ENCODE data around the gene STK4.
"Not testable (repeated sequence)": the region's sequence is repeated elsewhere in the genome, so short reads cannot be mapped to it uniquely, and the experiment has no call there.

STK4 gene

DNA sequence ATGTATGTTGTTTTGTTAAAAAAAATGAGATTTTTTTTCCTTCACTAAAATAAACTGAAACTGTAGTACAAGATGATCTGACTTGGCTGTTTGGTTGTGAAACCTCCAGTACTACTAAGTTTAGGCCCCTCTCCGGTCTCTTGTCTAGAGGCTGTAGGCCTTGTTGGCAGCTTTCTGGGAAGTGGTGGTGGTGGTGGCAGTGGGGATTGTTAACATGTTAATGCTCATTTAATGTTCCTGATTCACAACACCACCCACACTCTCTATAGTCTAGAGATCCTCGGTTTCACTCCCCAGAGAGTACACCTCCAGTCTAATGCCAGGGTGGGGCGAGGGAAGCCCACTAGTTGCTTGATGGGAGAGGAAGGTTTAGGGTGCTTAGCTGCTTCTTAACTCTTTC lies 24.1 kb downstream of the STK4 start:
- DNase-seq: no peak

DNA sequence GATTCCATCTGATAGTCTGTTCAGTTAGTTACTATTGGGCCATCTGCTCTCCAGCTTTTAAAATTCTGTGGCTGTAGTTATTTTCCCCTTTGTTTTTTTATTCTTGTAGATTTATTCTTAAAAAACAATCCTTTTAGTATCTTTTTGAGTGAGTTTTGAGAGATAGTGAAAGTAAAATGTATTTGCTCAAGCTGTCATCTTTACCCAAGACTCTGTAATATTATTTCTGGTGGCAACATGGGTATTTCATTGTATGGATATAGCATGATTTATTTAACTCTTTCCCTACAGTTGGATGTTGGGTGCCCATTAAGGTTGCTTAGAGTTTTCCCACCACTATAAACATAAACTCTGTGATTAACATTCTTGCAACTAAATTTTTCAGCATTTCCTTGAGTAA lies 24.6 kb downstream of the STK4 start:
- DNase-seq: no peak

DNA sequence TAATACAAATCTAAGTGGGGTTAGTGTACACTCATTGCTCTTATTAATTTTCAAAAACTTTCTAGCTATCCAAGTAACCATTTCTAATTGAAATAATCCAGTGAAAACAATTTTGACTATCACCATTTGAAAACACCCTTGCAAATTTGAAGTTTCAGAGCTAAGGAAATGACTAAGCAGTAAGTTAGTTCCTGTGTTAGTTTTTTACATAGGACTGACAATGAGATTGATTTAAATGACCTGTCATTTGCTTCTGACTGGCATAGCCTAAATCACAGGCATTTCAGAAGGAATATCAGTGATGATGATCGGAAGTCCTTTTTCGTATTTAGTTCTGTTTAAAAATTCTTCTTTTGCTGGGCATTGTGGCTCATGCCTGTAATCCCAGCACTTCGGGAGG lies 27.0 kb downstream of the STK4 start:
- no peak for DNase-seq

DNA sequence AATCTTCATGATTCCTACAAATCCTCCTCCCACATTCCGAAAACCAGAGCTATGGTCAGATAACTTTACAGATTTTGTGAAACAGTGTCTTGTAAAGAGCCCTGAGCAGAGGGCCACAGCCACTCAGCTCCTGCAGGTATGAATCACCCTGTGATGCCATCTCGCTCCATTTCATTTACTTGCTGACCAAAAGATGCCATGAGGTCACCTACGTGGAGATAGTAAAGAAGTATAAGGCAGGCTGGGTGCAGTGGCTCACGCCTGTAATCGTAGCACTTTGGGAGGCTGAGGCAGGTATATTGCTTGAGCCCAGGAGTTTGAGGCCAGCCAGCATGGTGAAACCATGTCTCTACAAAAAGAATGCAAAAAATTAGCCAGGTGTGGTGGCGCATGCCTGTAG lies 30.9 kb downstream of the STK4 start:
- DNase-seq: no peak

DNA sequence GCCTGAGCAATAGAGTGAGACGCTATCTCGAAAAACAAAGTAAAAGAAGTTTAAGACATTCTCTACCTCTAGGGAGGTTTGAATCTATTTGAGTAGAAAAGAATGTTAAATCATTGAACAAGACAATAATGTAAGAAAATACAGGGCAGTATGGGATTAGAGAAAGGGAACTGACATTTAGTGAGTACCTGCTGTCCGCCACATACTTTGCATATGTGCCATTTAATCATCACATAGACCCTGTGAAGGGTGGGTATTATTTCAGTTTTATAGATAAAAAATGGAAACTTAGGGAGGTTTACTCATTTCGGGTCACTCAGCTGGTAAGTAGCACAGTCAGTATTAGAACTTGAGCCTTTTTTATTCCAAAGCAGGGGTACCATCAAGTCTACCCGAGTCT lies 31.4 kb downstream of the STK4 start:
- no peak for DNase-seq

DNA sequence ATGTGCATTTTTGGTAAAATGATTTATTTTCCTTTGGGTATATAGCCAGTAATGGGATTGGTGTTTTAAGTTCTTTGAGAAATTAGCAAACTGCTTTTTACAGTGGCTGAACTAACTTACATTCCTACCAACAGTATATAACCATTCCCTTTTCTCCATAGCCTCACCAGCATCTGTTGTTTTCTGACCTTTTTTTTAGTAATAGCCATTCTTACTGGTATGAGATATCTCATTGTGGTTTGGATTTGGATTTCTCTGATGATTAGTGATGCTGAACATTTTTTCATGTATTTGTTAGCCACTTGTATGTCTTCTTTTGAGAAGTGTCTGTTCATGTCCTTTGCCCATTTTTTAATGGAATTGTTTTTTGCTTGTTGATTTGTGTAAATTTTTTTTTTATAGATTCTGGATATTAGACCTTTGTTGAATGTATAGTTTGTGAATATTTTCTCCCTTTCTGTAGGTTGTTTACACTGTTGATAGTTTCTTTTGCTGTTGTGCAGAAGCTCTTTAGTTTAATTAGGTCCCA lies 42.3 kb downstream of the STK4 start:
- no peak for DNase-seq

DNA sequence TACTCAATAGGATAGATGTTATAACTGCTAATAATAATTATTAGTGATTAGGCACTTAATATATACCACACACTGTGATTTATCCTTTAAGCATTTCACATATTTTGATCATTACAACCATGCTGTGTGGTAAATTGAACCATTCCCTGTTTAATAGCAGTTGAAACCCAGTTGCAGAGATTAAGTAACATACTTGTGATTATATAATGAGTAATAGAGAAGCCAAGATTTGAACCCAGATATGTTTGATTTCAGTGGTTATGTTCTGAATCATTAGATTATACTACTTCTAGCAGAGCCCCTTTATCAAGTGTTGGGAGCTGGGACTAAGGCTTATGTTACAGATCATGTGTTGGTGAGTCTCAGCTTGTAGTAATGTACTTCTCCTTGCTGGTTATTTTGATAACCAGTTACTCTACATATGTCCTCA lies 44.1 kb downstream of the STK4 start:
- DNase-seq: peak; percentile 24

DNA sequence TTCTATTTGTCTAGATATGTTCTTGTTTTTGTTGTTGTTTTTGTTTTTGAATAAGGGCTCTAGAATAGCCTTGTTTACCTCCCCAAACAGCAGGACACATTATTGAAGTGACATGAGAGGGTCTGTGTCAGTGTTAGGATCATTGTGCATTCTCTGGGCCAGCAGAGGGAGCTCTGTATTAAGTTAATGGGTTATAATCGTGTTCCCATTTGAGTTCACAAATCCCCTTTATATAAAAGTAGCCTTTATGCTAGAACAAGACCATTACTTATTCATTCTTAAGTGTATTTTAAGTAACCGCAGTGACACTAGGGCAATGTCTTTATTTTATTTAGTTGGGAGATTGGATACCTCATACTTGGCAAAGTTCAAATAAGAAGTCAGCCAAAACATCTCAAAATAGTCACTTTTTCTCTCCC lies 44.8 kb downstream of the STK4 start:
- peak; percentile 33 for DNase-seq

DNA sequence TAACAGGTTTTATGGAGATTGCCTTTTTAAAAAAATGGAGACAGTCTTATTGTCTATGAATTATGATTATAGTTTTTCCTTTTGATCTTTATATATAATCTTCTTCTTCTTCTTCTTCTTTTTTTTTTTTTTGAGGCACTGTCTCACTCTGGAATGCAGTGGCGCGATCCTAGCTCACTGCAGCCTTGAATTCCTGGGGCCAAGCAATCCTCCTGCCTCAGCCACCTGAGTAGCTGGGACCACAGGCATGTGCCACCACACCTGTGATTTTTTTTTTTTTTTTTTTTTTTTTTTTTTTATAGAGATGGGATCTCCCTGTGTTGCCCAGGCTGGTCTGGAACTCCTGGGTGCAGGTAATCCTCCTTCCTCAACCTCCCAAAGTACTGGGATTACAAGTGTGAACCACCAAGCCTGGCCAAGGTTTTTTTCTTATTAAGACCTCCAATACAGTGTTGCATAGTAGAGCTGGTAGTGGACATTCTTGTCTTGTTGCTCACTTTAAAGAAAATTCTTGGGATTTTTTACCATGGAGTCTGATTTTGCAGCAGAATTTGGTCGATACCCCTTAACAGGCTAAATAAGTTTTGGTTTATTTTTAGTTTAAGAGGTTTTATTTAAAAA lies 46.5 kb downstream of the STK4 start:
- DNase-seq: no peak

DNA sequence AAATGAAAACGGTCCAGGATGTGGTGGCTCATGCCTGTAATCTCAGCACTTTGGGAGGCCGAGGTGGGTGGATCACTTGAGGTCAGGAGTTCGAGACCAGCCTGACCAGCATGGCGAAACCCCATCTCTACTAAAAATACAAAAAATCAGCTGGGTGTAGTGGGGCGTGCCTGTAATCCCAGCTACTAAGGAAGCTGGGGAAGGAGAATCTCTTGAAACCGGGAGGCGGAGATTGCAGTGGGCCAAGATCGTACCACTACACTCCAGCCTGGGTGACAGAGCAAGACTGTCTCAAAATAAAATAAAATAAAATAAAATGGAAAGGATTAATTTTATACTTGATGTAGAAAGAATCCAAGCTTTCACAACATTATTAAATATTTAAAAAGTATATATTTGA lies 47.8 kb downstream of the STK4 start:
- DNase-seq: not testable (repeated sequence)

DNA sequence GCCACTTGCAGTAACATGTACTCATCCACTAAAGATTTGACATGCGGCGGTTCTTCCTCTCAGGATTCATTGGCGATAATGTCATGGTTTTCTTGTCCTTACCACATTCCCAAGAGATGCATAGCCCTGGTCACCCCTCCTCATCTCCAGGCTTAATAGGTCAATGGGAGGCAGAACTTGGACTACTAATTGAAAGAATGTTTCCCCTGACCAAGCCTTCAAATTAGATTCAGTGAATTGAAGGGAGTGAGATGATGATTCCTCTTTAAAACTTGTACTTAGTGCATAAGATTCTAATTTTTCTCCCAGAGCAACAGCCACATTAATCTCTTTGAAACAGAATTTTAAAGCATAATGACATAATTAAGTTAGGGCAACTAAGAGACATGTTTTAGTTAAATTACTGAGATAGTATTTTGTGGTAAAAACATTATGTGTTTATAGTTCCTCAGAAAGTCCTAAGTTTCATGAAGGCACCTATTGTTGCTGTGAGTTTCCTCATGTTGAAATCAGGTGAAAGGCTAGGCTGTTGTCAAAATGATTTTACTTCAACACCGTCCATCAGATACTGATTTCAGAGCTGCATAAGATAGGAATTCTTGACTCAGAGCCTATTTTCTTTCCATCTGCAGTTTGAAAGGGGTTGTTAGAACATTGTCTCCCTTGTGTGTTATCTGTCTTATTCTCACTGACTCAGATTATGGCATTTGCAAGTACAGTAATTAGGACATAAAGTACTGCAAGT lies 48.5 kb downstream of the STK4 start:
- DNase-seq: no peak

DNA sequence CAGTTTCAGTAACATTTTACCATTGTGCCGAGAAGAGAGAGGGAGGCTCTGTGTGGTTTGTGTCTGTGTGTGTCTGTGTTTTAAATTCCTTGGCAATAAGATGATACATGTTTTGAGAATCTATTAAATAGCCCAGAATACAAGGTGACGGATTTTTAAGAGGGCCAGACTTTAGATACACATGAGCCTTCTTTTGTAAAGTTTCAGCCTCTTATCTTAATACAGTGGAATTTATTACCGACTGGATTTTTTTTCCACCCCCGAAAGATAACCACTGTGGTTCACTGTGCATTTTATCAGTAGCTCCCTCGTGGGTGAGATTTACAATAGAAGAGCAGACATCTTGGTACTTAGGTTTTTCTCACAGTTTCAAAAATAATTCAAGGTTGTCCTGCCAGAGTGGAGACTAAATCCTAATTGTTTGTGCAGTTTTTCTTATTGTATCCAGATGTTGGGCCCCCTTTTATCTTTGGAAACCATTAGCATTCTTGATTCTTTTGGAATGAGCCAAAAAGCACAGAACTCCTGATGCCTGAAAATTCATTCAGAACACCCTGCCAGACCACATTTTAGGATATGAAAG lies 49.9 kb downstream of the STK4 start:
- no peak for DNase-seq

DNA sequence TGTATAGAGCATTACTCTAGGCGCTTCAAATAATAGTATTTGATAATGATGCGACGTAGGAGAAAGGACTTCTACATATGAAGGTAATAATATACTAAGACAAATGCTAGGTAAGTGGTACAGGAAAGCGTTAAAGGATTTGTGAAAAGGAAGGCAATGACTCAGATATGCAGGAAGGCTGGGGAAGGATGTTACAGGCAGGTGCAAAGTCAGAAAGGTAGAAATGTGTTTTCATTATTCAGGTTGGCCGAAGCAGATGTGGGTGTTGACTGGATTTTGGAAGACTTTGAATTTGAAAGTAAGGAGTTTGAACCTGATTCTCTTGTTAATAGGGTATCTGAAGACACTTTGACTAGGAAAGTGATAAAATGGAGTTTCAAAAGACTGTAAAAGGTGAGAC lies 51.0 kb downstream of the STK4 start:
- no peak for DNase-seq

DNA sequence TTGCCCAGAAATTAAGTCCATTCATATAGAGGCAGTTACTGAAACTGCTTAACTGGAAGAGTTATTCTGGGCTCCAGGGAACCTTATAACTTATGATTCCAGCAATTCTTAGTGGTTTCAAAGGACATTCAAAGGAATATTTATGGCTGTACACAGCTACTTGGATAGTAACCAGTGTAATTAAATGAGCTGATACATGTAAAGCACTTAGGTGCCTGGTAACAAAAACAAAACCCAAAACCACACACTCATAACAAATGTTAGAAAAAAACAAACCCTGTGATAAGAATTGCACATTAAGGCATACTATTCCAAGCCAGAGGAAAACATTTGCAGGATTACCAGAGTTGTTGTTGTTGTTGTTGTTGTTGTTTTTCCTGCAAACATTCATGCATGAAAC lies 51.5 kb downstream of the STK4 start:
- no peak for DNase-seq

DNA sequence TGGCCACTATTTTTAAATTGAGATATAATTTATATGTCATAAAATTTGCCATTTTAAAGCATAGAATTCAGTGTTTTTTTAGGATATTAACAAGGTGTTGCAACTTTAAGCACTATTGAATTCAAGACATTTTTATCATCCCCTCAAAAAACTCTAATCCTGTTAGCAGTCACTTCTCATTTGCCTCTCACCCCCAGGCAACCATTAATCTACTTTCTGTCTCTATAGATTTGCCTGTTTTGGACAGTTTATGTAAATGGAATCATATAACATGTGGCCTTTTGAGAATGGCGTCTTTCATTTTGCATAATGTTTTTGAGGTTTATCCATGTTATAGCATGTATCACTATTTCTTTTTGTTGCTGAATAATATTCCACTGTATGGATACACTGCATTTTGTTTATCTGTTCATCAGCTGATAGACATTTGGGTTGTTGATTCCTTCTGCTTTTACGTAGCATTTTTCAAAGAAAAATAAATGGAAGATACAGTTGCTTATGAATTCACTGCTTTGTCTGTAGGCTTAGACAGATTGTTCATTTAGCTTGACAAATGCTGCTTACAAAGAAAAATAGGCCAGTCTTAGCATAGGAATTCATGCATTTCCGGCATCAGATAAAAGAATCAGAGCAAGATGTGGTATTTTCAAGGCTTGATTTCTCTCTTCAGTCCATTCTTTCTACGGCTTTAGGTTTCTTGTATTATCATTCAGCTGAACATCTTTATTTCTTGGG lies 52.9 kb downstream of the STK4 start:
- no peak for DNase-seq

DNA sequence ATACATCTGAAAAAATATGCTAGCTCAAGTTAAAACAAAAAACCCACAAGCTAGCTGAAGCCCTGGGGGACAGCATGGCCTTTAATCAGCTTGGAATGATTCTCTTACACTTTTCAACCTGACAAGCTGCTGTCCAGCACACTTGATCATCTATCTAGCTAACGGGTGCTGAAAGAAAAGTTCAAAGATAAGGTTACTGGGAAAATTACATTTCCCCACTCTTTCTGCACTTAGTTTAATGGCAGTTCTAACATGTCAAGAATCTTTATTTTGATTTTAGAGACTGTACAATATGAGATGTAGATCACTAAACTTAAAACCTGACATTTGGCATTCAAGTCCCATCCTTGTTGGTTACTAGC lies 53.4 kb downstream of the STK4 start:
- no peak for DNase-seq

DNA sequence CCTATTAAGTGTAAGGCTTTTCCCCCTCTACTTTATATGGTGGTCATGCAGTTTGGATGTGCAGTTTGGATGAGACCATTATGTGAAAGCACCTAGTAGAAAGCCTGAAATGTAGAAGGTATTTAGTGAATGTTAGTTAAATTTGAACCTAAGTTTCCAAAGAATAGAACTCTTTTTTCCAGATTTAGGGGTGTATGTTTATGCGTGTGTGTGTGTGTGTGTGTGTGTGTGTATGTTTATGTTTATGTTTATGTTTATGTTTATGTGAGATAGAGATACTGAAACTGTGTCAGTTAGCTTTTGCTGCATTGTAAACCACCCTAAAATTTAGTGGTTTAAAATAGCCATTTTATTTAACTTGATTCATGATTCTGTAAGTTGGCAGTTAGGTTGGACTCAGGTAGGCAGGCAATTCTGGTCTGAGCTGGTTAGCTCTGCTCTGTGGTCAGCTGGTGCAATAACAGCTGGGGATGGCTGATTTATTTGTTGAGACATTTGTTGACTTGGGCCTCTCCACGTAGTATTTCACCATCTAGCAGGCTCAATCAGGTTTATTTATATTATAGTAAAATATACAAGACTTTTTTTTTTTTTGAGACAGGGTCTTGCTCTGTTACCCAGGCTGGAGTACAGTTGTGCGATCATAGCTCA lies 54.0 kb downstream of the STK4 start:
- no peak for DNase-seq

DNA sequence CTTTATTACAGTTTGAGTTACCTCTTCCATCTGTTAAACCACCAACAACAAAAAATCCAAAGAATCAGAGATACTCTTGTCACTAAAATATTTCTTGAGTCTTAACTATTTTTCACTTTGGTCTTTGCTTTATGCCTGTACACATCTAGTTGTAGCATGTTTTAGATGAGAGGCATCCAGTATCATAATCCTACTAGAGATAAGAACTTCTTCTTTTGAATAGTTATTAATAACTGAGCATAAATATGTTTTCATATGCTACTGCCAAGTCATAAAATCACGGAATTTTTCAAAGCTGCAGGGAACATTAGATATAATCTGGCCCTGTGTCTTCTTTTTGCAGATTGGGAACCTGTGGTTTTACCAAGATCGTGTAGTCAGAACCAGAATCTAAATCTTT lies 55.3 kb downstream of the STK4 start:
- DNase-seq: no peak

DNA sequence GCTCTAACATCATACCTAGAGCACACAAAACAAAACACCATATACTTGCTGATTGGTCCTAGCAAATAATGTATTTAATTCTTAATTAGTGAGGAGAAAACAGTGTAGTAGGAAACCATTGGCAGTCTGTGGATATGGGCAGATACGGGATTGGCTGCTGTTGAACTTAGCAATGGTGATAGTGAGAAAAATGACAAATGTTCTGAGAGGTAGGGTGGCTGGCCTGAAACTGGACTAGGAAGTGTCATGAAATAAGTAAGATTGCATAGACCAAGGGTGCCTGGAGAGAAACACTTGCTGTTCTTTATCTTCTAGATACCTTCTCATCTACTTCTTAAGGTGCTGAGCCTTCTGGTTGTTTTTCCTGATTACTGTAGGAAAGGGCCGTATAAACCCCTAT lies 56.8 kb downstream of the STK4 start:
- DNase-seq: not testable (repeated sequence)

DNA sequence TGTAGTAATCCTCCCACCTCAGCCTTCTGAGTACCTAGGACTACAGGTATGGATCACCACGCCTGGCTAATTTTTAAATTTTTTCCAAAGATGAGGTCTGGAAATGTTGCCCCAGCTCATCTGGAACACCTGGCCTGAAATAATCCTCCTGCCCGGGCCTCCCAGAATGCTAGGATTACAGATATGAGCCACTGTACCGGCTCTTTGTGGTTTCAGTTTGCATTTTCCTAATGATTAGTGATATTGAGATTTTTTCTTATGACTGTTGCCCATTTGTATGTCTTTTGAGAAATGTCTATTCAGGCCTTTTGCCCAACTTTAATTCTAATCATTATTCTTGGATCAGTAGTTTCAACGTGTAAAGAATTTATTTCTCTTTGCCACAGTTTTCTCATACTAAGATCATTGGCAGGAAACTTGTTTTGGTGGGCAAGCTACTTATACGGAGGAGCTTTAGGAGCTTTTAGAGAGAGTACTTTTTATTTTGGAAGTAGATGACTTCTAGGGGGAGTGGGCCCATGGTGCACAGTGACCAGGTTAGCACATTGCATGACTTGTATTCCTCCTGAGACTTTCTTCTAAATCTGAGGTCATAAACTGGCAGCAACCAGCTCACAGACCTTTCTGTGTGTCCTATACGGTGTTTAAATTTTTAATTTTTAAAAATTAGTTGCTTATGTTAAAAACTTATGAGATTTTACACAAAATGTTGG lies 62.3 kb downstream of the STK4 start:
- DNase-seq: no peak

DNA sequence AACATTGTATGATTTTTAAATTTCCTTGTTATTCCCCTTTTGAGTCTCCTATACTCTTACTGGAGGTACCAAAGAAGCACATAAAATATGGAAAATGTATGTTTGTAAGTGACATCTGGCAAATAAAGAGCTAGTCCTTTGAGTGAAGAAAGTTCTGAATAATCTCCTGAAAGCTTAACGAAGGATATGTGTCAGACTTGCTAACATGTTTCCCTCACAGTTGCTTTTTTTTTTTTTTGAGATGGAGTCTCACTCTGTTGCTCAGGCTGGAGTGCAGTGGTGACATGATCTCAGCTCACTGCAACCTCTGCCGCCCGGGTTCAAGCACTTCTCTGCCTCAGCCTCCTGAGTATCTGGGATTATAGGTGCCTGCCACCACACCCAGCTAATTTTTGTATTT lies 63.6 kb downstream of the STK4 start:
- DNase-seq: no peak

DNA sequence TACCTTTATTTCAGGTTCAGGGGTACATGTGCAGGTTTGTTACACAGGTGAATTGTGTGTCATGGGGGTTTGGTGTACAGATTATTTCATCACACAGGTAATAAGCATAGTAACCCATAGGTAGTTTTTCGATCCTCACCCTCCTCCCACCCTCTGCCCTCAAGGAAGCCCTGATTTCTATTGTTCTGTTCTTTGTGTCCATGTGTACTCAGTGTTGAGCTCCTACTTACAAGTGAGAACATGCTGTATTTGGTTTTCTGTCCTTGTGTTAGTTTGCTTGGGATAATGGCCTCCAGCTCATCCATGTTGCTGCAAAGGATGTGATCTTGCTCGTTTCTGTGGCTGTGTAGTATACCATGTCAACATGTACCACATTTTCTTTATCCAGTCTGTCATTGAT lies 66.0 kb downstream of the STK4 start:
- DNase-seq: no peak

DNA sequence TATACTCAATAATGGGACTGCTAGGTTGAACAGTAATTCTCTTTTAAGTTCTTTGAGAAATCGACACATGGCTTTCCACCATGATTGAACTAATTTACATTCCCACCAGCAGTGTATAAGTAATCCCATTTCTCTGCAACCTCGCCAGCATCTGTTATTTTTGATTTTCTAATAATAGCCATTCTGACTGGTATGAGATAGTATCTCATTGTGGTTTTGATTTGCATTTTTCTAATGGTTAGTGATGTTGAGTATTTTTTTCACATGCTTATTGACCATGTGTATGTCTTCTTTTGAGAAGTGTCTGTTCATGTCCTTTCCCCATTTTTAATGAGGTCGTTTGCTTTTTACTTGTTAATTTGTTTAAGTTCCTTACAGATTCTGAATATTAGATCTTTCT lies 66.5 kb downstream of the STK4 start:
- DNase-seq: no peak
